Endodermal cell (in vitro differentiated cells): ENCODE measurements around the gene ZFYVE21. TPM values are rescaled to one million over a fixed set of nuclear protein-coding genes. Genes with fewer than 3 reads are reported as not detected.
A peak's percentile ranks its signal among the peaks of the same experiment; 100 is the strongest.

ENCODE experiments used
- DNase-seq: peaks from one replicate; pipeline ENCODE4 v3.0.0-alpha.2; 2017
- H3K27ac ChIP-seq: 2 replicates; pipeline ENCODE4 v1.5.1; 2013; ENCODE audit warnings: mild to moderate bottlenecking, low read depth, low read length, moderate library complexity
- H3K27me3 ChIP-seq: 2 replicates; pipeline ENCODE4 v1.6.1; 2013; ENCODE audit warnings: mild to moderate bottlenecking, low read length, moderate library complexity; ENCODE audit not compliant: insufficient read depth, control insufficient read depth, poor library complexity, severe bottlenecking
- H3K36me3 ChIP-seq: 2 replicates; pipeline ENCODE4 v1.7.0; 2013; ENCODE audit warnings: mild to moderate bottlenecking, low read length, moderate library complexity; ENCODE audit not compliant: control insufficient read depth, insufficient read depth
- H3K4me1 ChIP-seq: one replicate; pipeline ENCODE4 v1.7.0; 2013; ENCODE audit warnings: low read length; ENCODE audit not compliant: control insufficient read depth, insufficient read depth
- H3K4me3 ChIP-seq: 2 replicates; pipeline ENCODE4 v1.5.1; 2013; ENCODE audit warnings: mild to moderate bottlenecking, low read length, moderate library complexity
- H3K9ac ChIP-seq: 2 replicates; pipeline ENCODE4 v1.6.1; 2013; ENCODE audit warnings: mild to moderate bottlenecking, low read length, moderate library complexity; ENCODE audit not compliant: poor library complexity, severe bottlenecking; ENCODE audit errors: extremely low read depth
- H3K9me3 ChIP-seq: 2 replicates; pipeline ENCODE4 v1.6.1; 2013; ENCODE audit warnings: mild to moderate bottlenecking, low read length, moderate library complexity; ENCODE audit not compliant: control insufficient read depth
- H3K27ac Mint-ChIP-seq: 2 replicates; pipeline ENCODE4 v1.8.0; 2020; ENCODE audit warnings: mixed read lengths
- H3K27me3 Mint-ChIP-seq: 2 replicates; pipeline ENCODE4 v1.8.0; 2021; ENCODE audit warnings: mild to moderate bottlenecking, mixed read lengths; ENCODE audit not compliant: insufficient read depth
- H3K36me3 Mint-ChIP-seq: 2 replicates; pipeline ENCODE4 v1.8.0; 2020; ENCODE audit warnings: low read depth, mixed read lengths
- H3K4me1 Mint-ChIP-seq: 2 replicates; pipeline ENCODE4 v1.8.0; 2020; ENCODE audit warnings: mixed read lengths
- H3K4me3 Mint-ChIP-seq: 2 replicates; pipeline ENCODE4 v1.8.0; 2020; ENCODE audit warnings: mild to moderate bottlenecking, moderate library complexity, mixed read lengths
- H3K9me3 Mint-ChIP-seq: 2 replicates; pipeline ENCODE4 v1.8.0; 2020; ENCODE audit warnings: mild to moderate bottlenecking, mixed read lengths
- CTCF ChIP-seq: fragments of 200-600 bp; sonication (generic); conservative IDR thresholded peaks from 2 replicates; pipeline ENCODE4 v1.5.0; 2021; ENCODE audit warnings: antibody characterized with exemption, mild to moderate bottlenecking
- WGBS, 2 experiments: methylation state at CpG; one replicate each; pipeline versions ENCODE4 v1.1.5 to v1.1.7; 2013; ENCODE audit warnings: missing lambda C conversion rate in 2 of 2, mixed read lengths in 1 of 2; ENCODE audit not compliant: insufficient coverage in 1 of 2, insufficient read length in 1 of 2; 5-methylcytosine and 5-hydroxymethylcytosine counted together
- long read RNA-seq, 4 experiments: library from polyadenylated mRNA in 2 of 4; library from RNA in 1 of 4; library from capped mRNA in 1 of 4; stranded (forward) in 3 of 4; unstranded in 1 of 4; transcript quantifications; one replicate each; pipeline ENCODE4 v2.0.0, GENCODE V29; 2020 to 2021; ENCODE audit warnings: inconsistent platforms in 1 of 4
- polyA plus RNA-seq, 2 experiments: library from polyadenylated mRNA; stranded (reverse); fragments of 50-300 nt; gene quantifications; one replicate each; pipeline ENCODE4 v1.2.3, GENCODE V29; 2013
- total RNA-seq, 2 donors: library from RNA; stranded (reverse); fragmentation: NEBNext Ultra II Directional in 1 of 2; extraction: Animal tissue kit (Norgen Biotek cat#: 25700) in 1 of 2; gene quantifications; 2 replicates in 1 of 2; 3 replicates in 1 of 2; pipeline ENCODE4 v1.2.1, GENCODE V29; 2021

ZFYVE21 gene
- total RNA-seq: 10 to 100 TPM; 42.5 to 55.6 TPM
- polyA plus RNA-seq (2013, experiment 1 of 2): 42.1 TPM
- polyA plus RNA-seq (2013, experiment 2 of 2): 40.3 TPM
- long read RNA-seq, experiment 1, transcript ZFYVE21-201 (8 exons, 1,521 nt): minor isoform, 7 of 24 reads
- long read RNA-seq, experiment 1, transcript ZFYVE21-202 (7 exons, 1,383 nt): major isoform, 8 of 24 reads
- long read RNA-seq, experiment 1, partial matches to known transcripts: 2 of 24 reads
- long read RNA-seq, experiment 1, other reads (novel, unspliced or antisense): 6 of 24 reads
- long read RNA-seq, experiment 2, transcript ZFYVE21-202 (7 exons, 1,383 nt): minor isoform, 30 of 68 reads
- long read RNA-seq, experiment 2, transcript ZFYVE21-201 (8 exons, 1,521 nt): major isoform, 32 of 68 reads
- long read RNA-seq, experiment 2, partial matches to known transcripts: 1 of 68 reads
- long read RNA-seq, experiment 2, other reads (novel, unspliced or antisense): 5 of 68 reads
- long read RNA-seq, experiment 3, transcript ZFYVE21-206 (5 exons, 566 nt): minor isoform, 7 of 203 reads
- long read RNA-seq, experiment 3, transcript ZFYVE21-202 (7 exons, 1,383 nt): minor isoform, 78 of 203 reads
- long read RNA-seq, experiment 3, transcript ZFYVE21-201 (8 exons, 1,521 nt): major isoform, 100 of 203 reads
- long read RNA-seq, experiment 3, partial matches to known transcripts: 2 of 203 reads
- long read RNA-seq, experiment 3, other reads (novel, unspliced or antisense): 15 of 203 reads
- long read RNA-seq, experiment 4, transcript ZFYVE21-201 (8 exons, 1,521 nt): minor isoform, 31 of 79 reads
- long read RNA-seq, experiment 4, transcript ZFYVE21-202 (7 exons, 1,383 nt): major isoform, 39 of 79 reads
- long read RNA-seq, experiment 4, partial matches to known transcripts: 2 of 79 reads
- long read RNA-seq, experiment 4, other reads (novel, unspliced or antisense): 5 of 79 reads

DNA sequence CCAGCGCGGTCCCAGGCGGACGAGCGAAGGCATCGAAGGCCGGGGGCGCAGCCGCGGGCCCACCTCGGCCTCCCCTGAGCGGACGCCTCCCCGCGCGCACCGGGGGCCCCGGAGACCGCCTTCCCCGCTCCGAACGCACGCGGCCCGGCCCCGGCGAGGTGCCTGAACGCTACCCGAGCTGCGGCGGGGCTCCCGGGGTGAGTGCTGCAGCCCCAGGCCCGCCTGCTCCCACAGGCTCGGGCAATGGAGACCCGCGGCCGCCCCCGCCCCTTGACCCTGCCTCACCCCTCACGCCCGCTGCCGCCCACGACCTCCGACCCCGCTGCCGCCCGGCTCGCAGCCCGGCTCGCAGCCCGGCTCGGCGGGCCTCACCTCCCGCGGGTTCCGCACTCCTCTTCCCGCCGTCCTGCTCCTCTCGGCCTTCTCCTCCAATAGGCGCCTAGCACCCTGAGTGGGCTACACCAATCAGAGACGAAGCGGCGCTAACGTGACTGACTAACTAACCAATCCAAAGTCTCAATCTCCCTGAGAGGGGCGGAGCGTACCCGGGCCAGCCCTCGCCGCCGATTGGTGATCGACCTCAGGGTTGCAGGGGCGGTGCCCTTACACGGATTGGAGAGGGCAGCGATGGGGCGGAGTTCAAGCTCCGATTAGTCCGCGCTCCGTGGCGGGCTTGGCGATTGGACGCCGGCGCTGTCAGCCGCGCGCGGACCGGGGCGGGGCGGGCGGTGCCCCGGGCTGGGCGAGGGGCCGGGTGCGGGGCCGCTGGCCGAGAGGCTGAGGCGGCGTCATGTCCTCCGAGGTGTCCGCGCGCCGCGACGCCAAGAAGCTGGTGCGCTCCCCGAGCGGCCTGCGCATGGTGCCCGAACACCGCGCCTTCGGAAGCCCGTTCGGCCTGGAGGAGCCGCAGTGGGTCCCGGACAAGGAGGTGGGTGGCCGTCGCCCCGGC is at the start of gene ZFYVE21, which contains the start of gene XRCC3:
TSS of gene ZFYVE21 (plus strand) at position 759 of the 949 bp plus-strand sequence. CDS start at position 791, 32 bp downstream.
TSS of gene XRCC3 (minus strand) at position 400 of the 949 bp plus-strand sequence. CDS start 4,364 bp downstream, outside the sequence.
- peaks cover 17% of the 10 kb centered on the region for H3K36me3 ChIP-seq

GRCh38 chr14:103667671-103668070 is 47.9 kb upstream of the ZFYVE21 start:
- Histone ChIP-seq H3K27me3 (no peaks in the 10 kb centered on the region), H3K27ac (no peak overlapping the region), H3K9ac (no peak overlapping the region), H3K9me3 (no peaks in the 10 kb centered on the region), H3K4me3 (no peak overlapping the region), H3K4me1 (no peaks in the 10 kb centered on the region), H3K36me3 (peaks cover 77% of the 10 kb centered on the region)
- Mint-ChIP-seq H3K27me3 (no peaks in the 10 kb centered on the region), H3K9me3 (no peaks in the 10 kb centered on the region), H3K4me1 (no peaks in the 10 kb centered on the region), H3K27ac (no peak overlapping the region), H3K36me3 (peaks cover 65% of the 10 kb centered on the region), H3K4me3 (no peak overlapping the region)
- 97 to 100% methylated on average over 2 to 4 of the region's 4 CpGs for whole genome bisulfite sequencing, 2 experiments
- no peak for DNase-seq
- no peak for TF ChIP-seq CTCF

More for the DNA sequence above, at the start of gene ZFYVE21, which contains the start of gene XRCC3:
- peaks cover 32% of the 10 kb centered on the region for H3K4me1 Mint-ChIP-seq
- H3K4me3 Mint-ChIP-seq: peak within 1 kb of the TSS; percentile 71
- no peak for TF ChIP-seq CTCF
- peak within 1 kb of the TSS; percentile 83 for H3K27ac Mint-ChIP-seq
- H3K27me3 Mint-ChIP-seq: no peaks in the 10 kb centered on the region
- H3K9me3 ChIP-seq: no peaks in the 10 kb centered on the region
- peak within 1 kb of the TSS; percentile 53 for H3K27ac ChIP-seq
- no peaks in the 10 kb centered on the region for H3K9me3 Mint-ChIP-seq
- H3K4me1 ChIP-seq: peaks cover 11% of the 10 kb centered on the region
- DNase-seq: peak; percentile 100
- 0% methylated on average over 34 to 121 of the region's 121 CpGs for WGBS, 2 experiments
- peaks cover 15% of the 10 kb centered on the region for H3K36me3 Mint-ChIP-seq
- peak within 1 kb of the TSS; percentile 83 for H3K4me3 ChIP-seq
- H3K27me3 ChIP-seq: no peaks in the 10 kb centered on the region
- peak within 1 kb of the TSS; percentile 80 for H3K9ac ChIP-seq
